ENCODE results near the gene BBOX1.
"Not testable (repeated sequence)": the region's sequence is repeated elsewhere in the genome, so short reads cannot be mapped to it uniquely, and the experiment has no call there.

Gene BBOX1

GRCh38 chr11:27040302-27041115 is at the start of gene BBOX1:
Gene BBOX1 (plus strand): TSS chr11:27040815. CDS start chr11:27055431, 14,616 bp downstream.
- DNase-seq (ENCODE audit: low read depth) = no peak

GRCh38 chr11:26992031-26992541 is 48.5 kb upstream of the BBOX1 start:
- peak; percentile 76 for DNase-seq (ENCODE audit: low read depth)

- no peak for DNase-seq (ENCODE audit: low read depth)
These were observed 46.6 kb upstream of the BBOX1 start, which contains the start of gene FIBIN for GRCh38 chr11:26993965-26994457. Gene FIBIN (plus strand): TSS chr11:26994112. CDS start chr11:26994527, 415 bp downstream.

GRCh38 chr11:26994631-26995095 is 46.0 kb upstream of the BBOX1 start:
- no peak for DNase-seq (ENCODE audit: low read depth)

- no peak for DNase-seq (ENCODE audit: low read depth)
These were observed 44.7 kb upstream of the BBOX1 start for GRCh38 chr11:26995701-26996460.

- no peak for DNase-seq (ENCODE audit: low read depth)
These were observed 43.2 kb upstream of the BBOX1 start for GRCh38 chr11:26997378-26997777.

GRCh38 chr11:27001136-27001730 is 39.4 kb upstream of the BBOX1 start:
- not testable (repeated sequence) for DNase-seq (ENCODE audit: low read depth)

GRCh38 chr11:27002431-27002830 is 38.2 kb upstream of the BBOX1 start:
- no peak for DNase-seq (ENCODE audit: low read depth)

- no peak for DNase-seq (ENCODE audit: low read depth)
These were observed 37.8 kb upstream of the BBOX1 start for GRCh38 chr11:27002838-27003237.

- no peak for DNase-seq (ENCODE audit: low read depth)
These were observed 36.5 kb upstream of the BBOX1 start for GRCh38 chr11:27004103-27004502.

- DNase-seq (ENCODE audit: low read depth) = no peak
These were observed 31.6 kb upstream of the BBOX1 start for GRCh38 chr11:27008811-27009535.

- no peak for DNase-seq (ENCODE audit: low read depth)
These were observed 28.9 kb upstream of the BBOX1 start for GRCh38 chr11:27011560-27012233.

GRCh38 chr11:27012234-27012921 is 28.2 kb upstream of the BBOX1 start:
- no peak for DNase-seq (ENCODE audit: low read depth)

GRCh38 chr11:27013781-27014361 is 26.7 kb upstream of the BBOX1 start:
- no peak for DNase-seq (ENCODE audit: low read depth)

- no peak for DNase-seq (ENCODE audit: low read depth)
These were observed 21.6 kb upstream of the BBOX1 start for GRCh38 chr11:27018902-27019529.

- DNase-seq (ENCODE audit: low read depth) = no peak
These were observed 19.9 kb upstream of the BBOX1 start for GRCh38 chr11:27020751-27021150.

- no peak for DNase-seq (ENCODE audit: low read depth)
These were observed 17.9 kb upstream of the BBOX1 start for GRCh38 chr11:27022659-27023251.

GRCh38 chr11:27024865-27025264 is 15.8 kb upstream of the BBOX1 start:
- DNase-seq (ENCODE audit: low read depth) = no peak

All from GM04504 (cell line).